GM19467 (cell line): ENCODE measurements around the gene SPAAR.
"Not testable (repeated sequence)": the region's sequence is repeated elsewhere in the genome, so short reads cannot be mapped to it uniquely, and the experiment has no call there.

ENCODE experiments used
- ATAC-seq: cut with Tn5 transposase; IDR thresholded peaks from one replicate; pipeline ENCODE4 v1.9.1; 2021; ENCODE audit warnings: mild to moderate bottlenecking, moderate library complexity; ENCODE audit not compliant: unreplicated experiment

The SPAAR gene

DNA sequence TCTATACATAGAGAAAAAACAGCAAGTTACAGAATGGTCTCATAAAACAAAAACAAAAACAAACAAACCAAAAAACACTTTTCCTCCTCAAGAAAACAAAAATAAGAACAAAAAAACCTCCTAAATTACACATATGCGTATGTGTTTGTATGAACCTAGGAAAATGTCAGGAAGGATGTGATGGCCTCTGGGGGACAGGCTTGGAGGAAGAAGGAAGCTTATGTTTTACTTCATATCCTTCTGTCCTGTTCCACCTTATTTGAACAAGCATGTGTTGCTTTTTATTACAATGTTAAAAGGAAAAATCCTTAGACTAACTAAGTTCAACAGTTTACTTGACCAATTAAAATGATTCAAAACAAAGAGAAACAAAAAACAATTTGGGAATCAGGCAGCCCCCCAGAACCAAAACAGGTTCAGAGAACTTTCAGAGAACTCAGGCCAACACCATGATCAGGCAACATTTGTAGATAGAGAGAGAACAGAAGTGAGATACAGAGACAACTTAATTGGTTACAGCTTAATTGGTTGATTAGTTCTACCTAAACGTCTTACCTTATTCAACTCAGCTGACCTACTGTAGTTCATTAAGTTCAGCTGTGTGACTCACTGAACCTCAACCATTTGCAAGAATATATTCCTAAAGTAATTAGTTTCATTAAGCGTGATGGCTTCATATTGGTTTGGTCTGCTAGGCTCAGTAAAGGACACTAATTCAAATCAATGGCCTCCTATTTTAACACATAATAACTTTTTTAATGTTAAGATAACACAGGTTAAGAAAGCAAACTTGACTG is 10.1 kb downstream of the SPAAR start:
- no peak for ATAC-seq

GRCh38 chr9:35920051-35920620 is 10.8 kb downstream of the SPAAR start:
- ATAC-seq, result no peak

DNA sequence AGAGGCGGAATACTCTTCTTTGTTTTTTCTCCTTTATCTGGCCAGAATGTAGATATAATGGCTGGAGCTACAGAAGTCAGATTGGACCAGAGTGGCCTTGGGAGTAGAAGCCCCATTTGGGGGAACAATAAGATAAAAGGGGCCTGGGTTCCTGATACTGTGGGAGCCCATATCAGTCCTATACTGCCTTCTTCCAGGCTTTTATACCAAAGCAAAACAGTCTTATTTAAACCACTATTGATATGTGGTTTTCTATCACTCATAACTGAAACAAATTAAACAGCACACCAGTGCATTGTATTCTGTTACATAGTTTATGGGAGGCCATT is 14.3 kb downstream of the SPAAR start:
- ATAC-seq, result no peak

DNA sequence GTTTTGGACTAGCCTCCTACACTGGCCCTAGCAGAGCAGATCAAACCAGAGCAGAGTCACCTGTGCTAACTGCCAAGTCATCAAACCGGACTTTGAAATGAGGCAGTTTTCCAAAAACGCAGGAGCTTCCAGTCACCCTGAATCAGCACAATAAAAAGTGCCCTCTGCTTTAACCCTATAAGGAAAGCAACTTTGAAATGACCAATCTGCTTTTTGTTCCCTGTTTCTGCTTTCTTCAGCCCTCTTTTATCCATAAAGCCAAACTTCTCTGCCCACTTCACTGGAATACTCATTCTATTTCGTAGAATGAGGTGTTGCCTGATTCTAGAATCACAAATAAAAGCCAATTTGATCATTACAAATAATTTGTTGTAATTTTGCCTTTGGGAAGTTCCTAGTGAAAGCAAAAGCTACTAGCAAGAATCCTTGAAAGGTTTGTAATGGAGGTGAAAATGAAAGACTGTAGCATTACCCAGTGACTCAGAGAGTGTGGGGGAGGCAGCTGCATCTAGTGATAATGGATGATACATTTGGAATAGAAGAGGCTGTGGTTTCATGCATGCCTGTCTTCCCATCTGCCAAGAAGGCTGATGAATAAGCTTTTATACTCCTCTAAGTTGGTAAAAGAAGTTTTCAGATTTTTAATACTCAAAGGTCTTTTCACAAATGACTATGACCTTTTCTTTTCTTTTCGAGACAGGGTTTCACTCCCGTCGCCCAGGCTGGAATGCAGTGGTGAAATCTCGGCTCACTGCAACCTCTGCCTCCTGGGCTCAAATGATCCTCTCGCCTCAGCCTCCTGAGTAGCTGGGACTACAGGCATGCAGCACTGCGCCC is 14.9 kb downstream of the SPAAR start:
- ATAC-seq, result no peak

GRCh38 chr9:35928591-35929452 is 19.5 kb downstream of the SPAAR start:
- no peak for ATAC-seq

DNA sequence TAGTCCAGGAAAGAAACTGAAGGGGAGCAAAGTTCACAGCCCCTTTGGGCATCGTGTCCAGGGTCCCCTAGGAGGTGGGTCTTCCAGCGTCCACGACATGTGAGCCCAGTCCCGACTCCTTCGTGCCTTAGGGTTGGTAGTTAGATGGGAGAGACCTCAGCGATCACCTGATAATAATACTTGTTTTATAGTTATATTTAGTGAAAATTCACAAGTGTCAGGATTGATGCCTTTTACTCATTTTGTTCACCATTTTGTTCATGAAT is 20.1 kb downstream of the SPAAR start:
- ATAC-seq, result no peak

- no peak for ATAC-seq
These were observed 21.2 kb downstream of the SPAAR start for GRCh38 chr9:35930521-35930920.

- ATAC-seq, result no peak
These were observed 21.7 kb downstream of the SPAAR start for GRCh38 chr9:35930989-35931388.

GRCh38 chr9:35932735-35933134 is 23.4 kb downstream of the SPAAR start:
- no peak for ATAC-seq

GRCh38 chr9:35933550-35934067 is 24.3 kb downstream of the SPAAR start:
- no peak for ATAC-seq

DNA sequence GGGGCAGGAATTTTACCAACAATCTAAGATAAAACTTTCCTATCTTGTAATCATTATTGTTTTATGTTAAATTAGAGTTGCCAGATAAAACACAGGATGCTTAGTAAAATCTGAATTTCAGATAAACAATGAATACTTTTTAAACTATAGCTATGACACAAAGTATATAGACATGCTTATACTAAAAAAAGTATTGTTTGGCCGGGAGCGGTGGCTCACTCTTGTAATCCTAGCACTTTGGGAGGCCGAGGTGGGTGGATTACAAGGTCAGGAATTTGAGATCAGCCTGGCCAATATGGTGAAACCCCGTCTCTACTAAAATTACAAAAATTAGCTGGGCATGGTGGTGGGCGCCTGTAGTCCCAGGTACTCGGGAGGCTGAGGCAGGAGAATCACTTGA is 24.8 kb downstream of the SPAAR start:
- not testable (repeated sequence) for ATAC-seq

GRCh38 chr9:35935261-35935660 is 26.0 kb downstream of the SPAAR start:
- no peak for ATAC-seq

DNA sequence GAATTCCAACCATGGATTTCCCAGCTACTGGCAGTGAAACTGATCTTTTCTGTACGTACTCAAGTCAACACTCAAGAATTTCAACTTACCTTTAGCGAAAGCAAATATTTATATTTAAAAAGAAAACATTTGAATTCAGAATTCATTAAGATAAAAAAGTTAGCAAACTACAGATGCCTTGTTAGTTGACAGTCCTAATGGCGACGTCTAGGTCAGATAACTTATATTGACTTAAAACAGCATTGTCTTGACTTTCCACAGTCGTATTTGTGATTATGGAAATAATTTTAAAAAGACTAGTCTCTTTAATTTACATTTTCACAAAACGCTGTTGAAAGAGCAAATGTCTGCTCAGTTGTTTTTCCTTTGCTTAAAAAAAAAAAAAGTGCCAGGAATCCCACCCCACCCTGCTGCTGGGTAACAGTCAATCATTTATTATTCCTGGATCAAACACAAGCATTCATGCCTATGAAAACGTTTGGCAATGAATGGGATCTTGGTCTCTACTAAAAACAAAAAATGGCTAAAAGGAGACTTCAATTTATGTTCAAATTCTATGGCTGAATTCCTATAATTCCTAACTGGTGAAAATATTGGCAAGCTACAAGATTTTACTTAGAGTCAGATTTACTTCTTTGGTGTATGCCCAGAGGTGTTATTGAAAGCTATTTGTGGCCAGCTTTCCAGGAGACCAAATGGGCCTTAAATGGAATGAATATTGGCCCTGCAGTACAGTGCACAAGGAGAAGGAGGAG is 26.6 kb downstream of the SPAAR start:
- no peak for ATAC-seq

- no peak for ATAC-seq
These were observed 27.9 kb downstream of the SPAAR start for GRCh38 chr9:35937227-35937626.

DNA sequence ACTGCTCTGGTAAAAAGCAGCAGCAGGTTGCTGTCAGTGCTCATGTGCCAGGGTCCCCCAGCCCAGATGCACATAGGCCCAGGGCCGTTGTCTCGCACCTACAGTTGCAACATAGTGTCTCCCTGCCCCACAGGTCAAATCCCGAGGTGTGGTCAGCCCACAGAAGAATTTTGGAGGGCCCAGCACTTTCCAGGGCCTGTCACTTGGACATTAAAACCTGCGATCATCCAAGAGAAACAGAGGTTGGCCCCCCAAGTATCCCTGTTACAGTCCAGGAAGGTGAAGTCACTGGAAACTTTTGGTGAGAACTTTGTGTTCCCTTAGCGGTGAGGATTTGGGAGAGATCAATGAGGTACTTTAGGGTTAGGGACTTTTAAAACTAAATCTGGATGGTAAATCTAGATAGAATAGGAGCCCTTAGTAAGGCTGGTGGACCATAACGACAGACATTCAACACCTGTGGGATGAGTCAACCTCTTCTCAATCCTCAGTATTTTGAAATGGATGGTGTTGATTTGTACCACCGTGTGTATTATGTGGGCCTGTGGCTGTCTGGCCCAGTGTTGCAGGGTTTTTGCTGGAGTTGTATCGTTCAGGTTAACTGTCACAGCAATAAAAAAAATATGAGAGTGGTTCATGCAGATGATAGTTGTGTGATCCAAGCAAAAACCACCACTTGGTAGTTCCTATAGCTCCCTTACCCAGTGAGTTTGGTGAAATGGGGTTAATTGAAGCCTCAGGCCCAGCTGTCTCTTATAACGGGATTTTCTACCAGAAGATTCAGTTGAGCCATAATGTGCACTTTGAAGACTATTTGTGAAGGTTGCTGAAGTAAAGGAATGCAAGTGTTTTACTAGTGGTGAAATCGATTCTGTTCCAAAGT is 29.4 kb downstream of the SPAAR start:
- ATAC-seq, result no peak

DNA sequence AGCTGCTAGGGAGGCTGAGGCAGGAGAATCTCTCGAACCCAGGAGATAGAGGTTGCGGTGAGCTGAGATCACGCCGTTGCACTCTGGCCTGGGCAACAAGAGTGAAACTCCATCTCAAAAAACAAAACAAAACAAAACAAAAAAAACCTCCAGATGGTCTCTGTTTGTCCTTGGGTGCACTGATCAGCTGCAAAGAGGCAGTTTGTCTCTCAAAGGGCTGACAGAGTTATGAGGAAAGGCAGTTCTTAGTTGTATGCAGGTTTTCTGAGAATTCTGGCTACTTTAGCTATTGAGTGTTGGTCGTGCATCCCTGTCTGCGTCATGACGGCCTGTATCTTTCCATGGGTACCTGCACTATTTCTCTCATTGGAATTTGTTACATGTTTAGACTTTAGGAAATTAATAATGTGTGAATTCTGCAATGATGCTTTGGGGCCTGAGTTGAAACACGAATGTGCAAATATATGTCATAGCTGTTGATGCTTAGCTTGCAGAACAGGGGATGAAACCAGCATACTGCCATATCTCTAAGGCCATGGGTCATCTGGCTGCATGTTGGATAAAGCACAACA is 30.5 kb downstream of the SPAAR start:
- no peak for ATAC-seq

DNA sequence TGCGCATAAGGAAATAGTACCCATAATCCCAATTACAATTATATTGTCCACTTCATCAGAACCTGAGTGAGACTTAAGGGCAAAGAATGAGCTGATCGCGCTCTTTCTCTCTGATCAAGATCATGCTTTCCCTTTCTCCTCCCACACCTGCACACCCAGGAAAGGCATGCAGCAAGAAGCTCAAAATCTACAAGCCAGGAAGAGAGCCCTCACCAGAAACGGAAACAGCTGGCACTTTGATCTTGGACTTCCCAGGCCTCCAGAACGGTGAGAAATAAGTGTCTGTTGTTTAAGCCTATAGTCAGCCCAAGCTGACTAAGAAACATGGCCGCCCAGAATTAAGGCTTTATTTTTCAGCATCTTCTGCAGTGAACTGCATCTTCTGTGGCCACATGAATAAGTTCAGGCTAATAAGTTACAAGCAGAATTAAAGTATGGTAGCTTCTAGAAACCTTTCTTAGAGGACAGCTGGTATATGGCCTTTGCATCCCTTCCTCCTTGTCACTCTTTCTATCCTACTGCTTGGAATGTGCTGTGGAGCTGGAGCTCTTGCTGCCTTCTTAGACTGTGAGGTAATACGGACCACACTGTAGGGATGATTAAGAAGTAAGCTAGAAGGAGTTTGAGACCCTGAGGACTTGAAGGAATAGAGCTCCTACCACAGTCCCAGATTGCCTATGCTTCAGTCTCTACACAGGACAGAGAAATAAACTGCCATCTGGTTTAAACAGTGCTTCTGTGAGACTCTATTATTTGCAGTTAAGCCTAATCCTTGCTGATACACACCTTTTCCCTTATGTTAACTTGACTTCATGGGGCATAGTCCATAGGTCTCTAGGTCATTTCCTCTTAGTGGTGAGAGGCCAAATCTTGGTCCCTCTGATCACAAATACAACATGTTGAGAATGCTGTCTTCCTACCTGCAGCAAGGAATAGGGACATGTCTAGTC is 31.4 kb downstream of the SPAAR start:
- ATAC-seq, result no peak

DNA sequence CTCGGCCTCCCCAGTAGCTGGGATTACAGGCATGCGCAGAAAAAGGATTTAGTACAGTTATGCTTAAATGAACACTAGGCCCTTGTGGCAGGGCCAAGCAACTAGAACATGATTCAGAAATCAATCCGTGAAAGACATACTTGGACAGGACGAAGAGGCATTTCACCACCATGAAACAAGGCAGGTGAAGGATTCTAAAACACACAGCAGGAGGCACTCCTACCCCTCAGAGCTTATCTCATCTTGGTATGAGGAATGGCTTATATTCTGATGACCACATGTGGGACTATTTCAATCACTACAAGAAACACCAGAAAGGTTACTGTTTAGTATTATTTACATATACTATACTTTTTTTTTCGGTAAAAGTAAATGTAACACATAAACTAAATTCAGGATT is 33.0 kb downstream of the SPAAR start:
- no peak for ATAC-seq
